GM19239 (cell line): ENCODE measurements around the gene TGDS.
"Not testable (repeated sequence)": the region's sequence is repeated elsewhere in the genome, so short reads cannot be mapped to it uniquely, and the experiment has no call there.

ENCODE experiments used
- DNase-seq: peaks from one replicate; pipeline ENCODE4 v3.0.0; 2011; ENCODE audit warnings: low spot score; ENCODE audit not compliant: insufficient read length
- FAIRE-seq: peaks from 2 replicates; lab custom pipeline; 2011; peaks lifted over from hg19 to GRCh38; lab: Jason Lieb, UNC

The TGDS gene, protein sequence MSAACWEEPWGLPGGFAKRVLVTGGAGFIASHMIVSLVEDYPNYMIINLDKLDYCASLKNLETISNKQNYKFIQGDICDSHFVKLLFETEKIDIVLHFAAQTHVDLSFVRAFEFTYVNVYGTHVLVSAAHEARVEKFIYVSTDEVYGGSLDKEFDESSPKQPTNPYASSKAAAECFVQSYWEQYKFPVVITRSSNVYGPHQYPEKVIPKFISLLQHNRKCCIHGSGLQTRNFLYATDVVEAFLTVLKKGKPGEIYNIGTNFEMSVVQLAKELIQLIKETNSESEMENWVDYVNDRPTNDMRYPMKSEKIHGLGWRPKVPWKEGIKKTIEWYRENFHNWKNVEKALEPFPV

GRCh38 chr13:94595950-94596574 is at the start of gene TGDS:
Gene TGDS (minus strand): TSS chr13:94596152. CDS start chr13:94596136, 16 bp downstream.
- DNase-seq (peak; percentile 81), FAIRE-seq (peak; percentile 99)

GRCh38 chr13:94641409-94641941 is 45.5 kb upstream of the TGDS start:
- no peak for DNase-seq
- no peak for FAIRE-seq

- no peak for FAIRE-seq
- DNase-seq = no peak
Measured at GRCh38 chr13:94640721-94641120, 44.8 kb upstream of the TGDS start.

DNA sequence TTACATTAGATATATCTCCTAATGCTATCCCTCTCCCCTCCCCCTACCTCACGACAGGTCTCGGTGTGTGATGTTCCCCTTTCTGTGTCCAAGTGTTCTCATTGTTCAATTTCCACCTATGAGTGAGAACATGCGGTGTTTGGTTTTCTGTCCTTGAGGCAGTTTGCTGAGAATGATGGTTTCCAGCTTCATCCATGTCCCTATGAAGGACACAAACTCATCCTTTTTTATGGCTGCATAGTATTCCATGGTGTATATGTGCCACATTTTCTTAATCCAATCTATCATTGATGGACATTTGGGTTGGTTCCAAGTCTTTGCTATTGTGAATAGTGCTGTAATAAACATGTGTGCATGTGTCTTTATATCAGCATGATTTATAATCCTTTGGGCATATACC is 41.7 kb upstream of the TGDS start:
- not testable (repeated sequence) for DNase-seq, FAIRE-seq

- FAIRE-seq (no peak), DNase-seq (no peak)
Measured at GRCh38 chr13:94636942-94637578, 41.1 kb upstream of the TGDS start.

DNA sequence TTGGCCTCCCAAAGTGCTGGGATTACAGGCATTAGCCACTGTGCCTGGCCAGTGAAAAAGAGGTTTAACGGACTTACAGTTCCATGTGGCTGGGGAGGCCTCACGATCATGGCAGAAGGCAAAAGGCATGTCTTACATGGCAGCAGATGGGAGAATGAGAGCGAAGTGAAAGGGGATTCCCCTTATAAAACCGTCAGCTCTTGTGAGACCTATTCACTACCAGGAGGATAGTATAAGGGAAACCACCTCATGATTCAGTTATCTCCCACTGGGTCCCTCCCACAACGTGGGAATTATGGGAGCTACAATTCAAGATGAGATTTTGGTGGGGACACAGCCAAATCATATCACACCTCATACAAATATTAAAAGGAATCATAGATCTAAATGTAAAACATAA is 40.1 kb upstream of the TGDS start:
- DNase-seq, FAIRE-seq: not testable (repeated sequence)

- FAIRE-seq (no peak), DNase-seq (no peak)
Measured at GRCh38 chr13:94632226-94632980, 36.5 kb upstream of the TGDS start.

DNA sequence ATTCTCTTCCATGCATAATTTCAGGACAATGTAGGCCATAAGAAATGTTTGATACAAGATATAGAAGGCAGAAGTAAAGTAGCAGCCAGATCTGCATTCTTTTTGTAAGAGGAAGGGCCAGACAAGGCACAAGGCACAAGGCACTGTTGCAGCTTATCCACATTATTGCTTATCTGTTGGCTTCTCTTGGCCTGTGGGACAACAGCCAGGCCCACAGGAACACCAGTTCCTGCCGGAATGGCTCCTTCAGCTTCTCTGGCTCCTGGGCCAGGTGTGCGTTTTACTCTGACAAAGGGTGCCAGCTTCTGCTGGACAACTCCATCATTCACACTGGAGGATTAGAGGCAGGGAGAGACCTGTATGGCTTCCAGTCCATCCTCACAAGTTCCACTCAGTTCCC is 34.9 kb upstream of the TGDS start:
- FAIRE-seq (no peak), DNase-seq (no peak)

DNA sequence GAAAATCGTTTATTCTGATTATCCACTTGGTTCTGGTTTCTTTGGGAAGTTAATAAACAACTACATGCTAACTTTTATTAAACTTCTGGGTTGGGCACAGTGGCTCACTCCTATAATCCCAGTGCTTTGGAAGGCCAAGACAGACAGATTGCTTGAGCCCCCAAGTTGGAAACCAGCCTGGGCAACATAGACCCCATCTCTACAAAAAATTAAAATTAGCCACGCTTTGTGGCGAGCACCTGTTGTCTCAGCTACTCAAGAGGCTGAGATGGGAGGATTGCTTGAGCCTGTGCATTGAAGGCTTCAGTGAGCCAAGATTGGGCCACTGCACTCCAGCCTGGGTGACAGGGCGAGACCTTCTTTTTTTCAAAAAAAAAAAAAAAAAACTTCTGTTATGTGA is 27.4 kb upstream of the TGDS start:
- no peak for DNase-seq
- no peak for FAIRE-seq

DNA sequence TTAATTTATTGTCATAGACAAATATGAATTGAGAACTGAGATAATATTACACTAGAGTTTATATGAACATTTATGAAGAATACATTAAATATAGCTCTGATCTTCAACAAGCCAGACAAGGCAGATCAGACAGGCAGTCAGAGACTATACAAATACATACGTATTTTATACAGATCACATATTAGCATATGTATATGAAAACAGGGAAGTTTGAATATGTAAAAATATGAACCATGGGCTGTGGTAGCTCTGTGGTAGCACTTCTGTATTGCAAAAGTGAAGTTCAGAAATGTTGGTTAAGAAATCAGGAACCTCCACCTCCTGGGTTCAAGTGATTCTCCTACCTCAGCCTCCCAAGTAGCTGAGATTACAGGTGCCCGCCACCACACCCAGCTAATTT is 26.4 kb upstream of the TGDS start:
- FAIRE-seq (no peak), DNase-seq (no peak)

- DNase-seq = no peak
- FAIRE-seq = peak; percentile 55
Measured at GRCh38 chr13:94620286-94620896, 24.4 kb upstream of the TGDS start.

GRCh38 chr13:94617389-94618000 is 21.5 kb upstream of the TGDS start:
- DNase-seq (no peak), FAIRE-seq (peak; percentile 66)

- FAIRE-seq = no peak
- DNase-seq = no peak
Measured at GRCh38 chr13:94613051-94613450, 17.1 kb upstream of the TGDS start.

- DNase-seq = no peak
- no peak for FAIRE-seq
Measured at GRCh38 chr13:94612050-94612449, 16.1 kb upstream of the TGDS start.

GRCh38 chr13:94610475-94610874 is 14.5 kb upstream of the TGDS start:
- DNase-seq (no peak), FAIRE-seq (no peak)

GRCh38 chr13:94609196-94609595 is 13.2 kb upstream of the TGDS start:
- no peak for FAIRE-seq
- DNase-seq = no peak

- DNase-seq (no peak), FAIRE-seq (no peak)
Measured at GRCh38 chr13:94608586-94608985, 12.6 kb upstream of the TGDS start.

DNA sequence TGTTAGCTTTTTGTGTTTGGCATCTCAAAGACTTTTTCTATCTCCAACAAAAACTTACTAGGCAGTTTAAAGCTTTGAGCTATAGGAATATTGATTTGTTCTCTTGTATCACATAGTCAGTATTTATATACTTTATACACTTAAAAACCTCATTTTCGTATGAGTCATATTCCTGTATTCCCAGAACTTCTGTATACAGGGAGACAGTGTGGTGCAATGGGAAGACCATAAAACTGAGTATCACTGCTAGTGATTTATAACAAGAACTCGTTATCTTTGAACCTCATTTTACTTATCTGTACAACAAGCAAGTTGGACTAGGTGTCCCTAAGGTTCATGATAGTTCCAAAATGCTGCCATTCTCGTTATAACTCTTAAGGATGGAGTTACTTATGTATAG is 12.0 kb upstream of the TGDS start:
- FAIRE-seq (no peak), DNase-seq (no peak)

- DNase-seq (no peak), FAIRE-seq (no peak)
Measured at GRCh38 chr13:94607056-94607455, 11.1 kb upstream of the TGDS start.

GRCh38 chr13:94602467-94602866 is 6.5 kb upstream of the TGDS start:
- FAIRE-seq (peak; percentile 78), DNase-seq (no peak)
